GM23338 (cell line): ENCODE results near the gene KIF2A. TPM values are rescaled to one million over a fixed set of nuclear protein-coding genes. Genes with fewer than 3 reads are reported as not detected.

Source experiments
- ATAC-seq: fragments of 200-7000 bp; cut with Tn5 transposase; 3 replicates; pipeline ENCODE4 v1.9.1; 2020
- DNase-seq: peaks from one replicate; pipeline ENCODE4 v3.0.0-alpha.2; 2015; ENCODE audit warnings: low spot score
- H2AFZ ChIP-seq: fragments of 200-600 bp; sonication (generic); 2 replicates; pipeline ENCODE4 v1.8.0; 2016; ENCODE audit warnings: antibody characterized with exemption, mild to moderate bottlenecking, moderate library complexity
- H3F3A ChIP-seq: fragments of 200-600 bp; sonication (generic); replicated peaks from 2 replicates; pipeline ENCODE4 v1.8.0; 2017; ENCODE audit warnings: antibody characterized with exemption, mixed run types, low read depth
- H3K27ac ChIP-seq: fragments of 200-600 bp; sonication (generic); 2 replicates; pipeline ENCODE4 v1.6.1; 2016; ENCODE audit warnings: low read depth
- H3K27me3 ChIP-seq: fragments of 200-600 bp; sonication (generic); 2 replicates; pipeline ENCODE4 v1.8.0; 2016; ENCODE audit warnings: mild to moderate bottlenecking, mixed run types, moderate library complexity; ENCODE audit not compliant: insufficient read depth
- H3K36me3 ChIP-seq: fragments of 200-600 bp; sonication (generic); 2 replicates; pipeline ENCODE4 v1.8.0; 2016; ENCODE audit warnings: mild to moderate bottlenecking; ENCODE audit not compliant: insufficient read depth
- H3K4me1 ChIP-seq: fragments of 200-600 bp; sonication (generic); 2 replicates; pipeline ENCODE4 v1.8.0; 2016; ENCODE audit warnings: mild to moderate bottlenecking, moderate library complexity; ENCODE audit not compliant: insufficient read depth
- H3K4me2 ChIP-seq: fragments of 200-600 bp; sonication (generic); 2 replicates; pipeline ENCODE4 v1.7.1; 2017; ENCODE audit warnings: mixed run types
- H3K4me3 ChIP-seq: fragments of 200-600 bp; sonication (generic); 2 replicates; pipeline ENCODE4 v1.6.1; 2016; ENCODE audit warnings: mixed run types
- H3K79me2 ChIP-seq: fragments of 200-600 bp; sonication (generic); replicated peaks from 2 replicates; pipeline ENCODE4 v1.8.0; 2017; ENCODE audit warnings: mild to moderate bottlenecking; ENCODE audit not compliant: insufficient read depth
- H3K9me2 ChIP-seq: fragments of 200-600 bp; sonication (generic); 2 replicates; pipeline ENCODE4 v1.8.0; 2017; ENCODE audit not compliant: insufficient read depth
- H4K20me1 ChIP-seq: fragments of 200-600 bp; sonication (generic); replicated peaks from 2 replicates; pipeline ENCODE4 v1.8.0; 2017; ENCODE audit warnings: mild to moderate bottlenecking; ENCODE audit not compliant: insufficient read depth
- H3K27ac Mint-ChIP-seq: 2 replicates; pipeline ENCODE4 v1.8.0; 2020; ENCODE audit warnings: inconsistent platforms, mild to moderate bottlenecking, moderate library complexity, mixed read lengths
- H3K27me3 Mint-ChIP-seq: 3 replicates; pipeline ENCODE4 v1.8.0; 2022; ENCODE audit warnings: low read depth, mild to moderate bottlenecking, moderate library complexity, mixed read lengths, inconsistent platforms; ENCODE audit not compliant: insufficient read depth, poor library complexity
- H3K36me3 Mint-ChIP-seq: 3 replicates; pipeline ENCODE4 v1.8.0; 2021; ENCODE audit warnings: low read depth, mild to moderate bottlenecking, inconsistent platforms, moderate library complexity, mixed read lengths
- H3K4me1 Mint-ChIP-seq: 3 replicates; pipeline ENCODE4 v1.8.0; 2020; ENCODE audit warnings: mild to moderate bottlenecking, inconsistent platforms, mixed read lengths
- H3K4me3 Mint-ChIP-seq: 3 replicates; pipeline ENCODE4 v1.8.0; 2021; ENCODE audit warnings: moderate library complexity, mild to moderate bottlenecking, inconsistent platforms, mixed read lengths
- H3K9me3 Mint-ChIP-seq: 3 replicates; pipeline ENCODE4 v1.8.0; 2020; ENCODE audit warnings: moderate library complexity, mild to moderate bottlenecking, inconsistent platforms, mixed read lengths
- CREB1 ChIP-seq: fragments of 250-450 bp; sonication (Bioruptor Pico); IDR thresholded peaks from 2 replicates; pipeline ENCODE4 v1.5.0; 2020; ENCODE audit warnings: low read depth, mild to moderate bottlenecking, moderate library complexity
- CTCF ChIP-seq, 2 experiments: fragments of 200-600 bp in 1 of 2; sonication (generic) in 1 of 2; conservative IDR thresholded peaks; 2 replicates each; pipeline versions ENCODE4 v1.5.1 to v1.6.1; 2016 to 2017; ENCODE audit warnings: antibody characterized with exemption in 2 of 2, low read depth in 2 of 2, mild to moderate bottlenecking in 2 of 2, moderate library complexity in 1 of 2
- ETS1 ChIP-seq: IDR thresholded peaks from 2 replicates; pipeline ENCODE4 v1.6.1; 2016; ENCODE audit warnings: antibody characterized with exemption
- EZH2 ChIP-seq: fragments of 200-600 bp; sonication (generic); IDR thresholded peaks from one replicate; pipeline ENCODE4 v1.8.0; 2017; ENCODE audit warnings: antibody characterized with exemption, mild to moderate bottlenecking, low read depth; ENCODE audit not compliant: unreplicated experiment
- EZH2phosphoT487 ChIP-seq: fragments of 200-600 bp; sonication (generic); IDR thresholded peaks from one replicate; pipeline ENCODE4 v1.8.1; 2018; ENCODE audit warnings: antibody characterized with exemption; ENCODE audit not compliant: unreplicated experiment
- JUNB ChIP-seq: IDR thresholded peaks from one replicate; pipeline ENCODE4 v1.6.1; 2016; ENCODE audit warnings: antibody characterized with exemption; ENCODE audit not compliant: unreplicated experiment
- REST ChIP-seq: IDR thresholded peaks from one replicate; pipeline ENCODE4 v1.6.1; 2018; ENCODE audit warnings: antibody characterized with exemption; ENCODE audit not compliant: unreplicated experiment
- STAT1 ChIP-seq: IDR thresholded peaks from one replicate; pipeline ENCODE4 v1.6.1; 2016; ENCODE audit warnings: antibody characterized with exemption; ENCODE audit not compliant: unreplicated experiment
- ZNF114 ChIP-seq: fragments of 250-450 bp; sonication (Bioruptor Pico); IDR thresholded peaks from 2 replicates; pipeline ENCODE4 v1.5.0; 2020; ENCODE audit warnings: mild to moderate bottlenecking, moderate library complexity
- ZNF331 ChIP-seq: fragments of 250-450 bp; sonication (Bioruptor Pico); IDR thresholded peaks from 2 replicates; pipeline ENCODE4 v1.5.0; 2020; ENCODE audit warnings: low read depth, mild to moderate bottlenecking, moderate library complexity
- polyA plus RNA-seq: library from polyadenylated mRNA; unstranded; fragments of >200 nt; fragmentation: Nextera tagmentation; extraction: Ambion mirVana; gene quantifications from 2 replicates; pipeline ENCODE4 v1.2.1, GENCODE V29; 2016
- total RNA-seq: library from RNA; depleted of rRNA; stranded (reverse); fragments of >200 nt; shearing (Covaris generic); gene quantifications from 2 replicates; pipeline ENCODE4 v1.2.3, GENCODE V29; 2014

KIF2A gene
- total and polyA plus RNA-seq, 2 experiments from 2014 or later = 120 to 122 TPM

- TF ChIP-seq REST (no peak), ZNF114 (no peak), EZH2phosphoT487 (no peak), JUNB (no peak), STAT1 (no peak)
Observed at GRCh38 chr5:62283861-62284260, 22.1 kb upstream of the KIF2A start (continued).

GRCh38 chr5:62284946-62285891, 20.8 kb upstream of the KIF2A start:
- Mint-ChIP-seq H3K36me3 (no peaks in the 10 kb centered on the region), H3K27ac (no peak overlapping the region), H3K9me3 (peaks cover 9% of the 10 kb centered on the region; the same call in 1 of the 3 replicates), H3K27me3 (no peaks in the 10 kb centered on the region), H3K4me1 (no peaks in the 10 kb centered on the region), H3K4me3 (no peak overlapping the region)
- Histone ChIP-seq H3K9me2 (peaks cover 9% of the 10 kb centered on the region; the same call in 1 of the 2 replicates), H3K4me3 (no peak overlapping the region), H3F3A (no peaks in the 10 kb centered on the region), H3K36me3 (no peaks in the 10 kb centered on the region), H2AFZ (0 out of 2 replicates have a peak overlapping the region, but pooled peaks have one; percentile 32), H3K4me1 (no peaks in the 10 kb centered on the region), H3K27me3 (no peaks in the 10 kb centered on the region), H3K79me2 (no peaks in the 10 kb centered on the region), H4K20me1 (no peaks in the 10 kb centered on the region), H3K27ac (no peak overlapping the region), H3K4me2 (no peak overlapping the region)
- DNase-seq (no peak), ATAC-seq (no peak)
- TF ChIP-seq EZH2 (no peak), CTCF (conservative IDR thresholded peaks at IDR 0.05; ENCODE audit: low read depth in 2 of 2) (no peak), REST (no peak), EZH2phosphoT487 (no peak), CREB1 (CRISPR knock-in tag) (no peak), ZNF331 (CRISPR knock-in tag) (no peak), ETS1 (no peak), STAT1 (no peak)
